GM21526 (cell line): ENCODE results near the gene RSPH1.

Source experiments
- ATAC-seq: cut with Tn5 transposase; IDR thresholded peaks from one replicate; pipeline ENCODE4 v1.9.1; 2021; ENCODE audit warnings: moderate library complexity; ENCODE audit not compliant: unreplicated experiment, low FRiP score

RSPH1 gene

DNA sequence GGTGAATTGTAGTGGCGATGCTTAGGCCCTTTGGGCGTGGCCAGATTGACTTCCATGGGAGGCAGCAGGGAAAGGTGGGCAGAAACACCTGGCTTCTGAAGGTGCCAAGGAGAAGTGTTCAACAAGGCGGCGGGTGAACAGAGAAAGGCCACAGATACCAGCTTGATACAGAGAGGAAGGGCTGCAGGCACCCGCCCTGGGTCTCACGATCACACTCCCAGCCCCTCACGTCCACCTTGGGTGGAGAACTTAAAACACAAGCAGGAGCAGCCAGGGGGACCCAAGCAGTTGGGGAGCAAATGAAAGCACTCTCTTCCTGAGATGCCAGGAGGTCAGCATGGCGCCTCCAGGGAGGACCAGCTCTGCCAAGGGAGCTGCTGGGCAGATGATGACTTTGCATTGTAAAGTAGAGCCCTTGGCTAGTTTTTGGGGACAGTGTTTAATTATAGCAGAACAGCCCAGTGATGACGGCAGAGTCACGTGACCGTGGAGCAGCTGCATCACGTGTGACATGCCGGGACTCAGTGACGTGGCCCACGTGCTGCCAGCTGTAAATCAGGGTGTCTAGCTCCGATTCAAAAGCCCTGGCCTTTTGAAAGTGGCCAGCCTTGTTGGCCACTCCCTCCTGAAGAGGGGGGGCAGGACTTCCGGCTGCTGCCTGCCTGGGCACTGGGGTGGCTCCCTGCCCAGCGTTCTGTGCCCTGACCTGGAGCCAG, 36.6 kb upstream of the RSPH1 start:
- no peak for ATAC-seq

DNA sequence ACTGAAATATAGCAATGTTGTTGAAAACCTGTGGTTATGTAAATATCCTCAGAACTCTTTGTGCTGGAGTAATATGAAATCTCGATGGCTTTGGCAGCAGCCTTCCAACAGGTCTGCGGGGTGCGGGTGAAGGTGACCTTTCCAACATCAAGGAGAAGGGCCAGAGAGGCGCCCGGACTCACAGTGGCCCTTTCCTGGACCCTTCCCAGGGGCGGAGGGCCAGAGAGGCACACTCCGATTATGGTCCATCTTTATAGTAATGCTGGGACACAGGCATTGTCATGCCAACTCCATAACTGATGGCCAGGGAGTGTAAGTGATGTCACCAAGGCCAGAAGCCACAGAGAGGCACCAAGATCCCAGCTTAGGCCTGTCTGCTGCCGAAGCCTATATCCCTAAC, 35.7 kb upstream of the RSPH1 start:
- ATAC-seq: no peak

DNA sequence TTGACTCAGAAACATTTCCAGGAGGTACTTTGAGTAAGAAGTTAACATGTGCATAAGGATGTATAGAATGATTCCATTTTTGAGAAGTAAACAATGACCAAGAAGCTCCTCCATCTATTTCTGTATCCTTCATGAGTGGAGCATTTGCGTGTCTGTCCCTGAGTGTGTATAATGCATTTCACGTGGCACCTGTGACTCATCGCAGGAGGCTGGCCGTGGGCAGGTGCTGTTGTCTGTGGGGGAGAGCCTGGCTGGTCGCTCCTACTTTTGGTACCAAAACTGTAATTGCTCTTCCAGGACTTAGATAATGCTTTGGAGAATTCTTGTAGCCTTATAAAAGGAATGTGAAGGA, 34.1 kb upstream of the RSPH1 start:
- ATAC-seq: no peak

DNA sequence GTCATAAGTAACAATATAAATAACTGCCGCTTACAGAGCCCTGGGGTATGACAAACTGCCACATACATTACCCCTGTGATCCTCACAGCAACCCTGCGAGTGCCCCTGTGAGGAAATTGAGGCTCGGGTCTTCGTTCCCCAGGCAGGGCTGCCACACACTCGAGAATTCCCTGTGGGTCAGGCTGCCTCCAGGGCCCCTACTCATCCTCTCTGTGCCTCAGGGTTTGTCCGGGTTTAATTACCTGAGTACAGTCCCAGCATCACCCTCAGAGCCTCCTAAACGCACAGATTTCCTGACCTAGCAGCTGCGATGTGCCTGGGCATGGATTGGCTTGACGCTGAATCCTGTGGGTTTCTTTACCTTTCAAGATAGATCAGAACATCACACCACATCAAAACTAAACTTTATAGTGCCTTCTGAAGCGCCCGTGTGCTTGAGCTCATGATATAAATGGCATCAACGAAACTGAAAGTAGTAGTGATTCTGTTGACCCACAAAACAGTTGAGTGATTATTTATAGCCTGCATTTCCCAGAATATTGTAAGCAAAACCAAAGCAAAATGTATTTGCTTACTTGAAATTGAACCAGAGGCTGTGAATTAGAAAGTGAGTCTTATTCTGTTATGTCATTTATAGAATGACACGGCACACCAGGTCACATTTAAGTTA, 31.6 kb upstream of the RSPH1 start:
- no peak for ATAC-seq

DNA sequence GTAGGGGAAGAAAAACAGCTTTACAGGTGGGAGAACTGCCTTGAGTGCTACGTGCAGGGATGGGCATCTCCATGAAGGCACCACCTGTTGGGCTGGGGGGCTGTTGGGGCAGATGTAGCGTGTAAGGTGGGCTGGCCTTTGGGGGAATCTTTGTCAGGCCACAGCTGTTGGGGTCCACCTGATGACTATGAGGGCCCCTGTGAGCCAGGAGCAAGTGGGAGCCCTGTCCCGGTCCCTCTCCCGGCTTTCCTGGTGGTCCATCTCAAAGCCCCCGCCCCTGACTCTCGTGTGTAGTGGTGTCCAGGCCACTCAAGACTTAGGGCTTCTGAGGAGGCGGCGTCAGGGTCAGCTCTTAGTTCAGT, 31.1 kb upstream of the RSPH1 start:
- ATAC-seq: no peak

DNA sequence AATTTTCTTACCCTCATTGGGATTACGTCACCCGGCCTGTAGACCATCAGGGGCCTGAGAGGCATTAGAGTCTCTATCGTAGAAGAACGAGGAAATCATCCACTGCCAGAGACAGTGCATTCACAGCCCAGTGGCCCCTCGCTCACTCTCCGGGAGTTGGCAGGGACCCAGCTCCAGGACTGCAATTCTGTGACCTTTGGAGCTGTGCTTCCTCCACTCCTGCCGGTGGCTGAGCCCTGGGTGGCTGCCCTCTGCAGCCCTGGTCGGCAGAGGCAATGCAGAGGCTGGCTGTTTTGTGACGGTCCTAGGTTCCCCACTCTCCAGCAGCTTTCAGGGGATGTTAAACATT, 30.3 kb upstream of the RSPH1 start:
- ATAC-seq: no peak

DNA sequence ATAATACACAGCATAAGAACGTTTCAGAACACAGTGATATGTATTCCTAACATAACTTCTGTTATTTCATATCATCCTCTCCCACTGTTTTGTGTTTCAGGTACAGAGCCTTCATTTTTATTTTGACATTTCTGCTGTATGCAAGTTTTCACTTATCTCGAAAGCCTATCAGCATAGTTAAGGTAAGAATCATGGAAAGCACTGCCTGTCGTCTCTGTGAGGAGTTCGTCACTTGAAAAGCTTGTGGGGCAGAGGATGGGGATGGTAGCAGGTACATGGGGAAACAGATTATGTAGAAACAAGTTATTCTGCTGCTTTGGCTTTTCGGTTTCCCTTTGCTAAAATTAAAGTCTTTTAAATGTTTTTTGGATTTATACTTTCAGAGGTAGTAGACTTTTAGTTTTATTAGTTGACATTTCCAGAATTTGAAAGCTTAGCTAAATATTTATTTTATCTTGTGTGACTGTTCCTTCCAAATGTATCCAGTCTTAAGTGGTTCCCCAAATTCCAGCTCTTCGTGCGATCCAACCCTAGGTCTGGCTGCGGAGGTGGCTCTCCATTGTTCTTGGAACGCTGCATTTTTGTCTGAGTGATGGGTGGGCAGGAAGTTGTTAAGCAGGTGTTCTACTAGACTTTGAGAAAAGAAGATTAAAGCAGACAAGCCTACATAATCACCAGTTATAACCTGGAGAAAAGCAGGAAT, 29.8 kb upstream of the RSPH1 start:
- no peak for ATAC-seq

DNA sequence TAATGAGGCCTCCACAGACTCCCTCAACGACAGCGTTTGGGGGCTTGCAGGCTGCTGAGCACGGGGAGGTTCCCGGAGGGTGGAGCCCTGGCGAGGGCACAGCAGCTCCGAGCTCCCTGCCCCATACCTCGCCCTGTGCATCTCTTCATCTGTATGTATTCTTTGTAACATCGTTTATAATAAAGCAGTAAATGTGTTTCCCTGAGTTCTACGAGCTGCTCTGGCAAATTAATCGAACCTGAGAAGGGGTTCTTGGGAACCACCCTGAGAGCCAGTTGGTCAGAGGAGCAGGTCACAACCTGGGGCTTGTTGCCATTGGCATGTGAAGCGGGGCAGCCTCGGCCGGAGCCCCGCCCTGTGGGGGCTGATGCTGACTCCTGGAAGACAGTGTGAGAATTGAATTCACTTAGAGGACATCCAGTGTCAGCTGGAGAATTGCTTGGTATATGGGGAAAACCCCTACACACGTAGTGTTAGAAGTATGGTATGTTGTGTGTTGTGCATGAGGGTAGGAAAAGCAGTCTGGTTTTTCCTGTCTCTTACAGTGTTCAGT, 29.1 kb upstream of the RSPH1 start:
- peak; percentile 14 for ATAC-seq

DNA sequence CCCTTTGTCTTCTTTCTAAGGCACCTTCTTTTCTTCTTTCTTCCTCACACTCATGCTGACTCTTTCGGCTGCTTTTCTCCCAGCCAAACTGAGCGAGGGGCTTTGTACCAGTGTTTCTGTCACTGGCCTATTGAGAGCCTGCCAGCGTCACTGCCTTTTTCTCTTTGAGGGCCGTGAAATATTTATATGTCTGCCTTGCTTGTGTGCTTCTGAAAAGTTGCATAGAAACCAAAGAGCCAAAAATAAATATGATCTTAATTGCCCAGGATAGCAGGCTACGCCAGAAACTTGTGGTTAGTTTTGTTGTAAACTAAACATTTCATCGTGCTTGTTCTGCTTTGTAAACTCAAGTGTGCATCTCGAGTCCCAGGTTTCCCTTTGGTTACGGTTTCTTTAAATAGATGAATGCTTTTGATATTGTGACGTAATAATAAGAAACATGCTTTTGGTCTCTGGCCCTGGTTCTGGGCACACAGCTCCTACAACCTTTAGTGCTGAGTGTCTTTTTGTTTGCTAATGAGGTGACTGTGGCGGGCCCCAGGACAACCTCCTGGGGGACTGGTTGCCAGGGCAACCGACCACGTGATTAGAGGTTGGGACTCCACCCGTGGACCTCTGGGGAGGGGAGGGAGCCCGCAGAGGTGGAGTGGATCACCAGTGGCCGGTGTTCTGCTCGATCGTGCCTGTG, 28.5 kb upstream of the RSPH1 start:
- peak; percentile 62 for ATAC-seq

DNA sequence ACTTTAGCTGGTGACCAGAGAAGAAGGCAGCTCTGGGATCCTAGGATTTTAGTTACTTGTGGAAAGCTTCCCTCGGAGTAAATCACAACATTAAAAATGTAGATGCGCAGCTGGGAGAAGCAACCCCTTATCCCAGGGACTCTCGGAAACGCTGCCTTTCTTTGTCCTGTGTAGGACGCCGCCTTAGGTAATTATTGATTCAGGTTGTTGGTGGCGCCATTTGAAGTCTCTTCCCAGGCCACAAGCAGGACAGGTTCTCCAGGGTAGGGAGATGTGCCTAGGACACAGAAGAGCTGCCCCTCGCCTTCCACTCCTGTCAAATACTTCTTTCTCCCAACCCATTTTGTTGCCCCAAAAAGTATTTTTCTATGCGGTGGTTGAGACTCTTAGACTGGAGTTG, 27.9 kb upstream of the RSPH1 start:
- no peak for ATAC-seq

DNA sequence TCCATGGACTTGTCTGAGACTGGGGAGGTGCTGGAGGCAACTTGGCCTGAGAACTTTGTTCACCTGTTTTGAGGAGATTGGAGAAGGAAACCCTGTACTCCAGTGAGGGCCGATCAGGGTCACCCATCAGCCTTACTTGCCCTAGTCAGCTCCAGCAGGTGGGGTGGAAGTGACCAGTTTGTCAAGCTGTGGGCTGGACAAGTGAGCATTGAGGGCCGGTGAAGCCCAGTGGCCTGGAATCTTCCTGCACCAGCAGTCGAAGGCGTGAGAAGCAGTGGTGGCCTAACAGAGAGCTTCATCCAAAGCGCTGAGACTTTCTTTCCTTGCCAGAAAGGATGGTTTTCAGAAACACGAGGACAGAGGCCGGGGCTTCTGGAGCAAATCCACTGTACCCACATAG, 27.2 kb upstream of the RSPH1 start:
- ATAC-seq: no peak

DNA sequence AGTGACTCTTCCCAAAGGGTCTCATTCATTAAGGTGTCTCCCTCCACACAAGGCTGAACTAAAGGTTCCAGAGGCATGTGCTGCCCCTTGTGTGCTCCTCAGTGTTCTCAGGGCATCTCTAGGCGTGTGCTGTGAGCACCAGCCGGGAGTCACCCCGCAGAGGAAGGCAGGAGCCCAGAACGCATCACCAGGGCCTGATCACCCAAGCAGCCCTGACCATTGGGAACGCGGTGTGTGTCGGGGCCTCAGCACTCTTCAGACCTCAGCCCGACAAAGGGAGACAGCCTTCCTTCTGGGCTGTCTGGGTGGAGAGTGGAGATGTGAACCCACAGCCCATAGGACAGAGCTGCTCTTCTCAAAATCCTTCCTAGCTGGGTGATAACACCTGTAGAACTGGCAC, 26.7 kb upstream of the RSPH1 start:
- ATAC-seq: no peak

DNA sequence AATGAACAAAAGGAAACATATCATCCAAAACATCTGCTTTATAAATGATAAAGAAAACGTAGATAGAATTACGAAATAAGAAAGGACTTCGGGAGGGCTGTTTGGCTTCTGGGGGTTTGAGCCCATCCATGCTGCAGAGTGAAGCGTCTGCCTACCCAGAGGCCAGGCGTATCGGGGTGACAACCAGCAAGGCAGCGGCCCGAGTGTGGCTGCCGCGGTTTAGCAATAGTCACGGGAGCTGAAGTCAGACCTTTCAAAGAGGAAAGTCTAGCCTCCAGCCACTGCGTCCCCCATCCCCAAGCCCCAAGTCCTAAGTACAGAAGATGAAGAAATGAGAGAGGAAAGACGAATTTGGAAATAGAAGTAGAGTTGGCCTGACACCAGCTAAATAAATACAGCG, 26.2 kb upstream of the RSPH1 start:
- no peak for ATAC-seq

DNA sequence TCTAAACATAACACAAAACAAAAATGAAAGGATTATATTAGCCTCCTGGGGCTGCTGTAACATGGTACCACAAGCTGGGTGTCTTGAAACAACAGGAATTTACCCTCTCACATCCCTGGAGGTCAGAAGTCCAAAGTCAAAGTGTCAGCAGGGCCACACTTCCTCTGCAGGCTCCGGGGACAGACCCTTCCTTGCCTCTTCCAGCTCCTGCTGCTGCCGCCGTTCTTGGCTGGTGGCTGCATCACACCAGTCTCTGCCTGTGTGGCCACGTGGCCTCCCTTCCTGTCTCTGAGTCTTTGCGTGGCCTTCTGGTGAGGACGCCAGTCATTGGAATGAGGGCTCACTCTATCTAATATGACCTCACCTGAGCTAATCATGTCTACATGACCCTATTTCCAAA, 25.8 kb upstream of the RSPH1 start:
- ATAC-seq: no peak

DNA sequence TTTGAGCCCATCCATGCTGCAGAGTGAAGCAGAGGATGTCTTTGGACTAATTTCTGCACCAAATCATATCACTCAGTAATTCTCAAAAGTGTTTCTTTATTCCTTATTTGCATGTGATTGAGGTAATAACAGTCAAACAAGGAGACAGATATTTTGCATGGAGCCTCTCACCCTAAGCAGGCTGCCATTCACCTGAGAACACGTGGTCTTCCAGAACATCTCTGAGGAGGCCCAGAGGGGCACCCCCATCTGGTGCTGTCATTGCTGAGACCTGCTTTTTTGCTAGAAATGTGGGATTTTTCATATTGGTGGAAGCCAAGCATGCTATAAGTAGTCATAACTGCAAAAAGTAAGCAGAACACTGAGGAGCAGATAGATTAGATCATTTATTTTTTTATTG, 25.4 kb upstream of the RSPH1 start:
- no peak for ATAC-seq

DNA sequence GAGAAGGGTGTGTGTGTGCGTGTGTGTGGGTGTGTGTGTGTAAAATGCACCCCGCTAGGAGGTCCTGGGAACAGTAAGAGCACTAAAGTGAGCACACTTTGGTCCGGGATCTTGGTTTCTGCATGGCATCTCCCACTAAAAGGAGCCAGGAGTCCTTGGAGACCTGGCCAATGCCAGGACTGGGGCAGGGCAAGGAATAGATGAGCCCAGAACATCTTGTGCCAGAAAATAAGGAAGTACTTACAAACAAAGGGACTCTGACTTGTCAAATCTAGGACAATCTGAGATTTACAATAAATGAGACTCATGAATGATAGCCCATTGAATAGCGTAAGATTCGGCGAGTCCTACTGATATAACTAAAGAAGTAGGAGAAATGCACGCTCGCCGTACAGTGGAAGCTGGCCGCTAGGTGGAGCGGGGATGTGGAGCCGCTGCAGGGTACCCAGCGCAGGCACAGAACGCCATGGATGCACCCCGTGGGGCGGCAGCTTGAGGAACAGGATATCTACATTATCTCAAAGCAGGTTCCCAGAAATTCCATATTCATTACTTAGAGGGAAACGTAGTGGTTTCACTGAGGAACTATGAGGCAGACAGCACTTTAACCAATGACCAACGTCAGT, 24.7 kb upstream of the RSPH1 start:
- no peak for ATAC-seq

DNA sequence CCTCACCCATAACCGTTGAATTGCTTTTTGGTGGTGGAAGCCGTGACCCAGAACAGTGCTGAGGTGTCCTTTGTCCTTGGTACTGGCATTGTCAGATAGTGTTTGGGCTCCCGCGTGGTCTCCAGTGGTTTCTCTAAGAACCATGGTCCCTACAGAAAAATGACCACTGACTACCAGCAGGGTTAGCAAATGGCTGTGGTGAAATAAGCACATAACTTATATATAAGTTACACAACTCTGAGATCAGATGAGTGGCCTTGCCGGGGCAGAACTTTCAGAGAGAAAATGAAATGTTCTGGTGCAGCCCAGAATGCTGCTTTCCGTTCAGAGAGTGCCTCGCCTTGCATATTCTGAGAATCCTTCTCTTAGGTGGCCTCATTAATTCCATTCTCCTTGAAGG, 22.6 kb upstream of the RSPH1 start:
- ATAC-seq: no peak

DNA sequence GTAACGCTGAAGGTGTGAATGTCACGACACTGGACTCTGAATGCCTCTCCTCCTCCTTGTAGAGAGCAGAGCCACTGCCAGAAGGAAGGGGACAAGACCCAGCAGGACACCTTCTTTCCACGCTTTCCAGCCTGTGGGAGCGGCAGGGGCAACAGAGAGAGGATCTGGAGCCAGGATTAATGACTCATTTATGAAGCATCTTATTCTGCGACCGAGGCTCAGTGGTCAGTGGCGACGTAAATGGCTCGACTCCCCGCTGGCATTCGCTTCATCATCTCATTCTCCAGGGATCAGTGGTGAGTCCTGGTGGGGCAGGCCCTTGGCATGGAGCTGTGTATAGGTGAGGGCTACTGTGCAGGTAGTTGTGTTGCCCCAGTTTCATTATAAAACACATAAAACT, 22.2 kb upstream of the RSPH1 start:
- no peak for ATAC-seq

DNA sequence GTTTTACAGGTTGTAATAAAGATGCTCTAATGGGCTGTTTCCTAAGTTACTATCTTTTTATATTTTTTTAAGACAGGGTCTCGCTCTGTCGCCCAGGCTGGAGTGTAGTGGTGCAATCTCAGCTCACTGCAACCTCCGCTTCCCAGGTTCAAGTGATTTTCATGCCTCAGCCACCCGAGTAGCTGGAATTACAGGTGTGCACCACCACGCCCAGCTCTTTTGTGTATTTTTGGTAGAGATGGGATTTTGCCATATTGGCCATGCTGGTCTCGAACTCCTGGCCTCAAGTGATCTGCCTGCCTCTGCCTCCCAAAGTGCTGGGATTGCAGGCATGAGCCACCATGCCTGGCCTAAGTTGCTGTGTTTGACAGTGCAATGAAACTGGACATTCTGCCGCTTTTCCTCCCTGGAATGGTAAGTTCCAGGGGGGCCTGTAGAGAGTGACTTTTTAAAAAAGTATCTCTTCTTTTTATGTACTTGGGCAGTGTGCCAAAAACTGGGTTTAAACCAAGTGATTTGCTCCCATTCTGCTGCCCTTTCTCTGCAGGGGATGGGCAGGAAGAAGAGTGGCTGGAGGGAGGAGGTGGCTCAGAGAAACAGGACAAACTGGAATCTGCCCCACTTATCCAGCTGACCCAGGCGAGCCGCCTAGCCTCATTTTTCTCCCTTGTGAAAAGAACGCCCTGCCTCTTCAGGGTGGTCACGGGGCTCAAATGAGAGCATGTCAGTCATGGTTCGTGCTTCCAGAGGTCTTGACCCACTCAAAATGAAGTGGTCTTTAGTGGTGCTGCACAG, 19.9 kb upstream of the RSPH1 start:
- ATAC-seq: no peak

DNA sequence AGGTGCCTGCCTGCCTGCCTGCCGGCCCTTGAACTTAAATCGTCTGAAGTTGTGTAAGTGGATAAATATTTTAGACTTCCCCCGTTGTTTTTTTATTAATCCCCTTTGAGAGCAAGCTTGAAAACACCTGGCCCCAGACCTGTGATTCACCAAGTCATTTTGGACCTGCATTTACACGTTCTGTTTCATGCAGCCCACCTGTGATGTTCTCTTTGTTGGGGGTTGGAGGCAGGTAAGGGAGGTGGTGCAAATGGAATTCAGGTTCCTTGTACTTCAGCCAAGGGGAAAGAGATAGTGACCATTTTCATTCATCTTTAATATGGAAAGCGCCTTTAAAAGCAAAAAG, 18.8 kb upstream of the RSPH1 start:
- no peak for ATAC-seq
